Liver (tissue), 9 donors: Measurements from ENCODE around the gene PJVK. TPM values are rescaled to one million over a fixed set of nuclear protein-coding genes. Genes with fewer than 3 reads are reported as not detected.

Source experiments
- DNase-seq: peaks from one replicate; pipeline ENCODE4 v3.0.0-alpha.2; 2017; ENCODE audit warnings: low spot score
- H3K27ac ChIP-seq, 2 donors: one replicate each; pipeline ENCODE4 v1.7.0; 2013; ENCODE audit warnings: inconsistent platforms in 2 of 2, low read length in 2 of 2, control low read depth in 1 of 2, low read depth in 1 of 2, mild to moderate bottlenecking in 1 of 2
- H3K27me3 ChIP-seq, 4 donors: one replicate each; pipeline versions ENCODE4 v1.6.1 to v1.7.0; 2013; ENCODE audit warnings: low read length in 3 of 4, inconsistent platforms in 1 of 4, mild to moderate bottlenecking in 1 of 4, moderate library complexity in 1 of 4; ENCODE audit not compliant: control insufficient read depth in 4 of 4, insufficient read depth in 4 of 4
- H3K36me3 ChIP-seq, 4 donors: one replicate each; pipeline versions ENCODE4 v1.6.1 to v1.7.0; 2013; ENCODE audit warnings: low read length in 3 of 4, mild to moderate bottlenecking in 3 of 4, low read depth in 1 of 4, moderate library complexity in 1 of 4; ENCODE audit not compliant: control insufficient read depth in 4 of 4, insufficient read depth in 3 of 4
- H3K4me1 ChIP-seq, 4 donors: one replicate each; pipeline versions ENCODE4 v1.6.1 to v1.7.0; 2013; ENCODE audit warnings: low read length in 3 of 4, mild to moderate bottlenecking in 3 of 4, moderate library complexity in 1 of 4; ENCODE audit not compliant: control insufficient read depth in 4 of 4, insufficient read depth in 4 of 4
- H3K4me3 ChIP-seq, 3 donors: one replicate each; pipeline versions ENCODE4 v1.6.1 to v1.7.0; 2013; ENCODE audit warnings: low read length in 3 of 3, control low read depth in 1 of 3, low read depth in 1 of 3, mild to moderate bottlenecking in 1 of 3
- H3K9ac ChIP-seq, 2 donors: one replicate each; pipeline ENCODE4 v1.7.0; 2013; ENCODE audit warnings: low read length in 2 of 2, mild to moderate bottlenecking in 2 of 2, moderate library complexity in 2 of 2, control low read depth in 1 of 2, low read depth in 1 of 2
- H3K9me3 ChIP-seq, 4 donors: one replicate each; pipeline versions ENCODE4 v1.6.1 to v1.7.0; 2013; ENCODE audit warnings: low read length in 3 of 4; ENCODE audit not compliant: control insufficient read depth in 4 of 4
- ATF3 ChIP-seq: IDR thresholded peaks from 2 replicates; pipeline ENCODE4 v1.6.1; 2016; ENCODE audit warnings: antibody characterized with exemption
- CTCF ChIP-seq: fragments of 150-350 bp; IDR thresholded peaks from 2 replicates; pipeline ENCODE4 v1.5.1; 2017; ENCODE audit warnings: improper control_type of control experiment, low read depth, low read length; ENCODE audit not compliant: missing input control
- EGR1 ChIP-seq, 2 donors: IDR thresholded peaks; 2 replicates each; pipeline ENCODE4 v1.6.1; 2016 to 2018; ENCODE audit warnings: antibody characterized with exemption in 2 of 2, low read depth in 2 of 2
- FOXA1 ChIP-seq: IDR thresholded peaks from 2 replicates; pipeline ENCODE4 v1.6.1; 2016; ENCODE audit warnings: antibody characterized with exemption
- FOXA2 ChIP-seq: IDR thresholded peaks from 2 replicates; pipeline ENCODE4 v1.6.1; 2016; ENCODE audit warnings: antibody characterized with exemption
- GABPA ChIP-seq, 2 donors: IDR thresholded peaks in 1 of 2; conservative IDR thresholded peaks in 1 of 2; 2 replicates each; pipeline ENCODE4 v1.6.1; 2016; ENCODE audit warnings: antibody characterized with exemption in 2 of 2, mild to moderate bottlenecking in 1 of 2, moderate library complexity in 1 of 2
- HNF4A ChIP-seq, 2 donors: conservative IDR thresholded peaks; 2 replicates each; pipeline ENCODE4 v1.6.1; 2016; ENCODE audit warnings: antibody characterized with exemption in 2 of 2, mild to moderate bottlenecking in 2 of 2
- HNF4G ChIP-seq: IDR thresholded peaks from 2 replicates; pipeline ENCODE4 v1.6.1; 2016; ENCODE audit warnings: antibody characterized with exemption
- JUND ChIP-seq, 2 donors: IDR thresholded peaks; 2 replicates each; pipeline ENCODE4 v1.6.1; 2016; ENCODE audit warnings: antibody characterized with exemption in 2 of 2
- MAX ChIP-seq: IDR thresholded peaks from 2 replicates; pipeline ENCODE4 v1.6.1; 2016; ENCODE audit warnings: antibody characterized with exemption
- NR2F2 ChIP-seq: IDR thresholded peaks from 2 replicates; pipeline ENCODE4 v1.6.1; 2016; ENCODE audit warnings: antibody characterized with exemption
- RAD21 ChIP-seq, 2 donors: IDR thresholded peaks; 2 replicates each; pipeline ENCODE4 v1.6.1; 2016; ENCODE audit warnings: antibody characterized with exemption in 2 of 2, mild to moderate bottlenecking in 2 of 2
- REST ChIP-seq: IDR thresholded peaks from 2 replicates; pipeline ENCODE4 v1.6.1; 2016; ENCODE audit warnings: antibody characterized with exemption, mild to moderate bottlenecking
- RXRA ChIP-seq, 2 donors: IDR thresholded peaks; 2 replicates each; pipeline ENCODE4 v1.6.1; 2017 to 2018; ENCODE audit warnings: antibody characterized with exemption in 2 of 2, mild to moderate bottlenecking in 1 of 2
- SP1 ChIP-seq: IDR thresholded peaks from 2 replicates; pipeline ENCODE4 v1.6.1; 2018; ENCODE audit warnings: antibody characterized with exemption, mild to moderate bottlenecking
- TAF1 ChIP-seq: conservative IDR thresholded peaks from 2 replicates; pipeline ENCODE4 v1.6.1; 2016; ENCODE audit warnings: antibody characterized with exemption, mild to moderate bottlenecking
- YY1 ChIP-seq: IDR thresholded peaks from 2 replicates; pipeline ENCODE4 v1.6.1; 2016; ENCODE audit warnings: antibody characterized with exemption, mild to moderate bottlenecking
- ZBTB33 ChIP-seq: IDR thresholded peaks from 2 replicates; pipeline ENCODE4 v1.6.1; 2016; ENCODE audit warnings: antibody characterized with exemption
- WGBS: extraction: QIAGEN DNeasy Blood & Tissue Kit; methylation state at CpG from one replicate; pipeline ENCODE4 v1.1.7; 2013; 5-methylcytosine and 5-hydroxymethylcytosine counted together
- polyA plus RNA-seq, 2 donors: library from polyadenylated mRNA; stranded (reverse) in 1 of 2; unstranded in 1 of 2; fragments of 200-250 nt in 1 of 2; fragments of >200 nt in 1 of 2; fragmentation: Nextera tagmentation in 1 of 2; extraction: Ambion mirVana in 1 of 2; gene quantifications; one replicate each; pipeline versions ENCODE4 v1.2.1 to v1.2.3, GENCODE V29; 2013 to 2015
- total RNA-seq, 2 donors: library from RNA; depleted of rRNA; stranded (reverse); fragments of >200 nt; gene quantifications; one replicate each; pipeline ENCODE4 v1.2.3, GENCODE V29; 2014
- donor health status: healthy.
- donor health status: healthy.
- donor health status: healthy.
- donor health status: healthy.
- donor health status: healthy.

The PJVK gene
- total and polyA plus RNA-seq, 4 donors = 0.48 to 2.3 (median 1.4) TPM

GRCh38 chr2:178499640-178500039 lies 48.5 kb downstream of the PJVK start:
- no peak for TF ChIP-seq ZBTB33
- TF ChIP-seq MAX = no peak
- TF ChIP-seq JUND (IDR thresholded peaks at IDR 0.05) = no peak
- no peak for TF ChIP-seq HNF4G
- TF ChIP-seq RAD21 (IDR thresholded peaks at IDR 0.05) = no peak
- no peak for TF ChIP-seq TAF1
- no peak for TF ChIP-seq FOXA2
- WGBS = 99% methylated on average over 3 of the region's 3 CpGs
- peaks cover 5 to 70% (median 53%) of the 10 kb centered on the region in 4 donors for H3K36me3 ChIP-seq
- no peaks in the 10 kb centered on the region for H3K4me1 ChIP-seq
- no peak overlapping the region for H3K9ac ChIP-seq
- no peak overlapping the region for H3K27ac ChIP-seq
- H3K27me3 ChIP-seq = no peaks in the 10 kb centered on the region
- H3K4me3 ChIP-seq = no peak overlapping the region
- no peak for DNase-seq
- H3K9me3 ChIP-seq = no peaks in the 10 kb centered on the region

GRCh38 chr2:178502751-178503150 lies 51.6 kb downstream of the PJVK start:
- H3K36me3 ChIP-seq = peaks cover 2 to 58% (median 46%) of the 10 kb centered on the region in 4 donors
- H3K27me3 ChIP-seq = no peaks in the 10 kb centered on the region
- TF ChIP-seq REST = no peak
- TF ChIP-seq YY1 = no peak
- no peak for TF ChIP-seq HNF4G
- no peak for TF ChIP-seq GABPA (IDR thresholded peaks at IDR 0.05 in 1 of 2, conservative IDR thresholded peaks at IDR 0.05 in 1 of 2)
- no peak for TF ChIP-seq RAD21 (IDR thresholded peaks at IDR 0.05)
- no peak for TF ChIP-seq HNF4A (conservative IDR thresholded peaks at IDR 0.05)
- TF ChIP-seq EGR1 (IDR thresholded peaks at IDR 0.05; ENCODE audit: low read depth in 2 of 2) = no peak
- TF ChIP-seq TAF1 = no peak
- TF ChIP-seq FOXA2 = no peak
- no peak for TF ChIP-seq MAX
- TF ChIP-seq CTCF = no peak
- no peak for TF ChIP-seq RXRA (IDR thresholded peaks at IDR 0.05)
- no peak for TF ChIP-seq FOXA1
- TF ChIP-seq JUND (IDR thresholded peaks at IDR 0.05) = no peak
- no peak for TF ChIP-seq ZBTB33
- no peak for TF ChIP-seq NR2F2
- TF ChIP-seq ATF3 = no peak
- TF ChIP-seq SP1 = no peak
- no peak overlapping the region for H3K9ac ChIP-seq
- peaks cover 0 to 9% (median 5%) of the 10 kb centered on the region in 4 donors for H3K4me1 ChIP-seq
- H3K4me3 ChIP-seq = no peak overlapping the region
- no peak overlapping the region for H3K27ac ChIP-seq
- WGBS = 98% methylated on average over 4 of the region's 4 CpGs
- H3K9me3 ChIP-seq = no peaks in the 10 kb centered on the region
- no peak for DNase-seq
